HG02623 (cell line): ENCODE measurements around the gene MRPL34.

Source experiments
- ATAC-seq: cut with Tn5 transposase; IDR thresholded peaks from one replicate; pipeline ENCODE4 v1.9.1; 2021; ENCODE audit warnings: moderate library complexity; ENCODE audit not compliant: unreplicated experiment

The MRPL34 gene

GRCh38 chr19:17340302-17340870 is 34.7 kb downstream of the MRPL34 start:
- ATAC-seq = no peak

GRCh38 chr19:17340871-17341357 is 35.2 kb downstream of the MRPL34 start:
- no peak for ATAC-seq

GRCh38 chr19:17341386-17341785 is 35.7 kb downstream of the MRPL34 start:
- no peak for ATAC-seq

- no peak for ATAC-seq
Observed at GRCh38 chr19:17341845-17342244, 36.2 kb downstream of the MRPL34 start.

- ATAC-seq = no peak
Observed at GRCh38 chr19:17346109-17346671, 40.5 kb downstream of the MRPL34 start.

- no peak for ATAC-seq
Observed at GRCh38 chr19:17347361-17347760, 41.7 kb downstream of the MRPL34 start.

GRCh38 chr19:17347877-17348276 is 42.2 kb downstream of the MRPL34 start:
- ATAC-seq = no peak

- no peak for ATAC-seq
Observed at GRCh38 chr19:17348700-17349099, 43.0 kb downstream of the MRPL34 start.

GRCh38 chr19:17351815-17352435 is 46.3 kb downstream of the MRPL34 start:
- ATAC-seq = no peak

GRCh38 chr19:17352608-17353280 is 47.1 kb downstream of the MRPL34 start:
- ATAC-seq = no peak

- no peak for ATAC-seq
Observed at GRCh38 chr19:17353386-17353785, 47.7 kb downstream of the MRPL34 start.
